Measurements from ENCODE around the gene CLIC5.

Gene CLIC5

DNA sequence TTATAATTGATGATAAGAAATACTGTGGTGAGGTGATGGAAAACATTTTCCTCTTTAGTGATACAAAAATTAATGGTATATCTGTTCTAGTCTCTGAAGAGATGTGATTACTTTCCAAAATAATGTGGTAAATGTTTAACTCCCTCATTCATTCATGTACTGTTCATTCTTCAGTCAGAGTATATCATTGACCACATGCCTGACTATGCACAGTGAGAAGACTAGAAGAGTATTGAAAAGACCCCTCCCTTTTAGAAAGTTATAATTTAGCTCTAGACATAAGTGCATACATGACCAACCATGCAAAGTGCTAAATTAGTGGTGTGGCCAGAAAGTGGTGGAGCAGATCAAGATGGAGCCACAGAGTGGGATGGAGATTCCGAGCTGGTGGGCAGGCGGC lies 133.0 kb downstream of the CLIC5 start:
- Histone ChIP-seq H3K27ac (ENCODE audit: low read length) (no peak overlapping the region), H3K9me3 (ENCODE audit: control insufficient read depth in 1 of 2, low read length in 2 of 2) (no peaks in the 10 kb centered on the region), H3K4me1 (ENCODE audit: control insufficient read depth in 1 of 2, insufficient read depth in 2 of 2, low read length in 2 of 2) (peaks cover 5 to 7% of the 10 kb centered on the region in 2 donors), H3K27me3 (ENCODE audit: low read depth, low read length) (no peaks in the 10 kb centered on the region), H3K4me3 (ENCODE audit: low read depth in 1 of 2, low read length in 2 of 2) (no peak overlapping the region), H3K36me3 (ENCODE audit: control insufficient read depth in 1 of 2, insufficient read depth in 2 of 2, low read length in 2 of 2) (no peaks in the 10 kb centered on the region)

DNA sequence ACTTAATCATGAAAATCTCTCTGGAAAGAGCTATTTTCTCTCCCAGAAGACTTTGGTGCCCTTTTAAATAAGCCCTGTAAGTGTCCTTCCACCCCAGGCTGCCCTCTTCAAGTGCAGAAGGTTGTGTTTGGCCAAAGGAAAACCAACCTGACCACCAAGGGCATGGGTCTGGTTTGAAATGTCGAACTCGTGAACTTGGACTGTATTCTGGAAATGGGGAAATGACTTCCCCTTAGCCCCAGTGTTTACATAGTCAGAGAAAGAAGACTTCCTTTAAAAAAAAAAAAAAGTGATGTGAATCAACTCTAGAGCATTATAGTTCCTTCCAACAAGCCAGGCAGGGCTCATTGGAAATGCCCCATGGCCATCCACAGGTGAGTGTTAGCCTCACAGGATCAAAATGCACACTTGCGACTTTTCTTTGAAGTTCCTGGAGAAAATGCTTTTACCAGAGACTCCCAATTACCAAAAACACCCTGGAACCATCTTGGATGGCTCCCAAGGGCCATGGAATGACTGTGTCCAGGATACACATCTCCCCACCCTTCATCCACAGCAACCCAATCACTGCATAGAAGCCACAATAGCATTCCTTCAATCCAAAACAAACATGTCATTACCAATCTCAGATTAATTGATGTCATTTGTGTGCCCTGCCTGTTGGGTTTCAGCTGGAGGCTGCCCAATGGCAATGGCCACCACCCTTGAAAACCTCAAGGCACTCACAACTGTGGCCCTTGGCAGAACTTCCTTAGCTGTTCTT lies 133.8 kb downstream of the CLIC5 start:
- H3K27ac ChIP-seq (ENCODE audit: low read length) = no peak overlapping the region
- H3K27me3 ChIP-seq (ENCODE audit: low read depth, low read length) = no peaks in the 10 kb centered on the region
- H3K9me3 ChIP-seq (ENCODE audit: control insufficient read depth in 1 of 2, low read length in 2 of 2) = no peaks in the 10 kb centered on the region
- H3K4me3 ChIP-seq (ENCODE audit: low read depth in 1 of 2, low read length in 2 of 2) = no peak overlapping the region
- no peaks in the 10 kb centered on the region for H3K36me3 ChIP-seq (ENCODE audit: control insufficient read depth in 1 of 2, insufficient read depth in 2 of 2, low read length in 2 of 2)
- H3K4me1 ChIP-seq (ENCODE audit: control insufficient read depth in 1 of 2, insufficient read depth in 2 of 2, low read length in 2 of 2) = peaks cover 5 to 7% of the 10 kb centered on the region in 2 donors

DNA sequence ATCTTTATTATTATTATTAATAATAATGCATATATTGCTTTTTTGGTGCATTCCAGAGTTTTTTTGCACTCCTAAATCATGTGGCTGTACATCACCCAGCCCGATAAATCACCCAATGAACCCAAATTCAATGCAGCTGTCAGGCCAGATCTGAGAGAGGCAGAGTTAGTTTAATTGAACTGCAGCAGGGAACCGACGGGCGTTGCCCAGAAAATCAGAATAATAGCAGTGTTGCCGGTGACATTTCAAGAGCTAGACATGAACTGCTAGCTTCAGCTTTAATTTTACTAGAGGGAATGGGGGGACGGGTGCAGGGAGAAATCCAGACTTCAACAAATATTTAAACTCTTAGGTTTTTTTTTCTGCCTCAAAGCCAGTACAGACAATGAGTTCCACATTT lies 135.0 kb downstream of the CLIC5 start:
- no peak overlapping the region for H3K27ac ChIP-seq (ENCODE audit: low read length)
- peaks cover 5 to 7% of the 10 kb centered on the region in 2 donors for H3K4me1 ChIP-seq (ENCODE audit: control insufficient read depth in 1 of 2, insufficient read depth in 2 of 2, low read length in 2 of 2)
- H3K36me3 ChIP-seq (ENCODE audit: control insufficient read depth in 1 of 2, insufficient read depth in 2 of 2, low read length in 2 of 2) = no peaks in the 10 kb centered on the region

DNA sequence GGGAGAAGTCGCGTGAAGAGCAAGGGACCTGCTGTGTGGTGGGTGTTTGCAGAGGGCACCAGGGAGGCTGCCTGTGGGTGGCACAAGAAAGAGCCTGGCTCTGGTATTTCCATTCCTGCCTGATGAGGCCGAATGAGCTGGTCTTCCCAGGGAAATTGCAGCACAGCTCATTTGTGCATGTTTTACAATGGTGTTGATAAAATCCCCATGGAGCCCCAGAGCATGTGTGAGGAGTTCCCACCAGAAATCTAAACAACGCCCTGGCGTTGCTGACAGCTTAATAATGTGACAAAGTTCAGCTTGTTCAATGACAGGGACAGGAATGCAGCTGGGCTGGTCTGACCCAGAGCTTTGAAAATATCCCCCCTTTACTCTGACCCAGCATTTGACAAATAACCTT lies 135.5 kb downstream of the CLIC5 start:
- Histone ChIP-seq H3K4me3 (ENCODE audit: low read depth in 1 of 2, low read length in 2 of 2) (no peak overlapping the region), H3K36me3 (ENCODE audit: control insufficient read depth in 1 of 2, insufficient read depth in 2 of 2, low read length in 2 of 2) (no peaks in the 10 kb centered on the region), H3K4me1 (ENCODE audit: control insufficient read depth in 1 of 2, insufficient read depth in 2 of 2, low read length in 2 of 2) (peaks cover 5 to 7% of the 10 kb centered on the region in 2 donors), H3K27ac (ENCODE audit: low read length) (no peak overlapping the region), H3K9me3 (ENCODE audit: control insufficient read depth in 1 of 2, low read length in 2 of 2) (no peaks in the 10 kb centered on the region), H3K27me3 (ENCODE audit: low read depth, low read length) (no peaks in the 10 kb centered on the region)

More for the DNA sequence above, 135.0 kb downstream of the CLIC5 start:
- Histone ChIP-seq H3K9me3 (ENCODE audit: control insufficient read depth in 1 of 2, low read length in 2 of 2) (no peaks in the 10 kb centered on the region), H3K27me3 (ENCODE audit: low read depth, low read length) (no peaks in the 10 kb centered on the region), H3K4me3 (ENCODE audit: low read depth in 1 of 2, low read length in 2 of 2) (no peak overlapping the region)

DNA sequence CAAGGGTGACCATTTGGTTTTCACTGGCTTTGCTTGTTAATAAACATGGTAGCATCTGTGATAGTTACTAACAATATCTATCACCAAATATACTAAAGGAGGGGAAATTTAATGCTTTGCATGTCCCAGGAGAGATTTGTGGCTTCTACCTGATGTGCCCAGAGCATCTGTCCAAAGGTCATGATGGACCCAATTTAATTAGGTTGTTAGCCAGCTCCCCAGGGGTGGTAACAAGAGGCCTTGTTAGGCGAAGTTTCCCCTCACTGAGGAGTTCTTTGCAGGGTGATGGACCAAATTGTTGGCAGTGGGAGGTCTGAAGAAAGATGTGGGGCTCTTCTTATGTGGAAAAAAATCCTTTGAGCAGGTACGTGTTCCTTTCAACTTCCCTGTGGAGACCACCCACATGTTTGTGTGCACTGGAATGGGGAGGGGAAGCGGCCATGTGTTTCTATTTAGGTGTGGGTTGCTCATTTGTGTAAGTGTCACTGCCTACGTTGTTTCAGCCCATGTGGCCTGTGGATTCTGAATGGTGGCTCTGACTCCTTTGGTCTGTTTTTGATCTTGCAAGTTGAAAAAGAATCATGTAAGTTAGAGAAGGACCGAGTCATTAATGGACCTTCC lies 137.6 kb downstream of the CLIC5 start:
- Histone ChIP-seq H3K36me3 (ENCODE audit: control insufficient read depth in 1 of 2, insufficient read depth in 2 of 2, low read length in 2 of 2) (no peaks in the 10 kb centered on the region), H3K9me3 (ENCODE audit: control insufficient read depth in 1 of 2, low read length in 2 of 2) (no peaks in the 10 kb centered on the region), H3K4me1 (ENCODE audit: control insufficient read depth in 1 of 2, insufficient read depth in 2 of 2, low read length in 2 of 2) (peaks cover 5 to 7% of the 10 kb centered on the region in 2 donors), H3K27me3 (ENCODE audit: low read depth, low read length) (no peaks in the 10 kb centered on the region), H3K4me3 (ENCODE audit: low read depth in 1 of 2, low read length in 2 of 2) (no peak overlapping the region), H3K27ac (ENCODE audit: low read length) (no peak overlapping the region)

DNA sequence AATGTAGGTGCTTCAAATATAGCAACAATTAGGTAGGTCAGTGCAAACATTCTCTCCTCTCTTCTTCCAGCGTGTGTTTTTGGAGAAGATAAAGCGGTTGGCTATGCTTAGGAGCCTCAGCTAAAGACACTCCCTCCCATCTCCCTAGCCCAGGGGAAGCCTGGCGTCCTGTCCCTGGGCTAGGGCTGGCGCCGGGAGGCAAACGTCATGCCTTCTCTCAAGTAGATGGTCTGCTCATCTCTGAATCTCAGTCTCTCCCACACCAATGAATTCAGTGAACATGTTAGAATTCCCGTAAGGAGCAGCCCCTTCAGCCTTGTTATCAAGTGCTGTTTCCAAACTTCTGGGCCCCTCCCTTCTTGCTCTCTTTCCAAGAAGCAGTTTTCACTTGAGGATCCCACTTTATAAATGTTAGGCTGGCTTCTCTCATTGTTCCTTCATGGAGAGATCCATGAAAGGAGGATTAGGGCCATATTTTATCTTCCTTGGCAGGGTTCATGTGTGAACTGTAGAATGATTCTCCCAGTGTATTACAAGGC lies 142.8 kb downstream of the CLIC5 start:
- Histone ChIP-seq H3K9me3 (ENCODE audit: control insufficient read depth in 1 of 2, low read length in 2 of 2) (no peaks in the 10 kb centered on the region), H3K36me3 (ENCODE audit: control insufficient read depth in 1 of 2, insufficient read depth in 2 of 2, low read length in 2 of 2) (no peaks in the 10 kb centered on the region), H3K27ac (ENCODE audit: low read length) (no peak overlapping the region), H3K27me3 (ENCODE audit: low read depth, low read length) (no peaks in the 10 kb centered on the region), H3K4me1 (ENCODE audit: control insufficient read depth in 1 of 2, insufficient read depth in 2 of 2, low read length in 2 of 2) (no peaks in the 10 kb centered on the region), H3K4me3 (ENCODE audit: low read depth in 1 of 2, low read length in 2 of 2) (no peak overlapping the region)

DNA sequence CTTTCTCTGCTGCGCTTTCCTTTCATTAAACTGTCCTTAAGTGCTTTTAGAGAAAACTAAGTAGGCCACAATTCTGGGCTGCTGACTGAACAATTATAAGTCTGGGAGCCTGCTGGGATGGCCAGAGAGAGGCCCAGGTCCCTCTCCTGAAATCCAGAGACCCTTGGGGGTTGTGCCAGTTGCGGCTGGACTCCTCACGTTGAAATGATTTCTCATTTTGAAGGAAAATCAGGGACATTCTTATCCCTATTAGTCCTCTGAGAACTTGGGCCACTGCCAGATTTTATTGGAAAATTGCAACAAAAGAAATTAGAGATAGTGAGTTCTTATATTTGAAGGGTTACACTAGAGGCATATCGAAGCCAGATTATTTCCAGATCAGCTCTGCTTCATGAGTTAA lies 145.1 kb downstream of the CLIC5 start:
- Histone ChIP-seq H3K4me1 (ENCODE audit: control insufficient read depth in 1 of 2, insufficient read depth in 2 of 2, low read length in 2 of 2) (no peaks in the 10 kb centered on the region), H3K27ac (ENCODE audit: low read length) (no peak overlapping the region), H3K36me3 (ENCODE audit: control insufficient read depth in 1 of 2, insufficient read depth in 2 of 2, low read length in 2 of 2) (no peaks in the 10 kb centered on the region), H3K27me3 (ENCODE audit: low read depth, low read length) (no peaks in the 10 kb centered on the region), H3K9me3 (ENCODE audit: control insufficient read depth in 1 of 2, low read length in 2 of 2) (no peaks in the 10 kb centered on the region), H3K4me3 (ENCODE audit: low read depth in 1 of 2, low read length in 2 of 2) (no peak overlapping the region)

DNA sequence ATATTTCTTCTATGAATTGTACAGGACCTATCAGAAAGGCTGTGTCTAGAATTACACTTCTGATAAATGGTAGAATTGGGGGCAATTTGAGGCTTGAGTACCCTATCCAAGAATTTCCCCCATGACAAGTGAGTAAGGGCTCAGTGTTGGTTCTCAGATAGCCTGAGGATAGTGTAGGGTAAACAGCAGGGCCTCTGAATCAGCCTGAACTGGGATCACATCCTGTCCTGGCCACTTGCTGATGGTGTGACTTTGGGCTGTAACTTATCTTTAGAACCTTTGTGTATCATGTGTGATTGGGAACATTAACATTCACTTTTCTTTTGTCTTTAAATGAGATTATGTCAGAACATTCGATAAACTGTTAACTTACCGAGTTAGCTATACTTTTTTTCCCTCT lies 151.0 kb downstream of the CLIC5 start:
- H3K9me3 ChIP-seq (ENCODE audit: control insufficient read depth in 1 of 2, low read length in 2 of 2) = no peaks in the 10 kb centered on the region
- H3K27me3 ChIP-seq (ENCODE audit: low read depth, low read length) = no peaks in the 10 kb centered on the region
- no peak overlapping the region for H3K27ac ChIP-seq (ENCODE audit: low read length)

DNA sequence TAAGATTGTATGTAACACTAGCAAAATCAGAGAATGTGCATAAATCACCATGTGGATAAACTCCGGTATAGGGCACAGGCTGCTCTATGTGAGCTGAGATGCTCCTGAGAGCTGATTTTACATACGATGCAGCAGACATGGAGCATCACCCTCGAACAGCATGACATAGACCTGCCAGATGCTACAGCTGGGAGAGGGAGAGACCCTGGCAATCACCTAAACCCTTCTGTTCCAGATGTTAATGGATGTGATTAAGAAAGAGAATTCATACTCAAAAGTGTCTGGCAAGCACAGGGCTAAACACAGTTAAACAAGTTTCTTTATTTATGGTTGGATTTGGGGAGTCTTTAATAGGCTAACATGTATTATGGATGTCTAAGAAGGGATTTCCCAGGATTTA lies 157.0 kb downstream of the CLIC5 start:
- no peaks in the 10 kb centered on the region for H3K4me1 ChIP-seq (ENCODE audit: control insufficient read depth in 1 of 2, insufficient read depth in 2 of 2, low read length in 2 of 2)
- no peak overlapping the region for H3K4me3 ChIP-seq (ENCODE audit: low read depth in 1 of 2, low read length in 2 of 2)
- H3K9me3 ChIP-seq (ENCODE audit: control insufficient read depth in 1 of 2, low read length in 2 of 2) = no peaks in the 10 kb centered on the region
- no peaks in the 10 kb centered on the region for H3K27me3 ChIP-seq (ENCODE audit: low read depth, low read length)
- no peak overlapping the region for H3K27ac ChIP-seq (ENCODE audit: low read length)
- no peaks in the 10 kb centered on the region for H3K36me3 ChIP-seq (ENCODE audit: control insufficient read depth in 1 of 2, insufficient read depth in 2 of 2, low read length in 2 of 2)

More for the DNA sequence above, 151.0 kb downstream of the CLIC5 start:
- Histone ChIP-seq H3K4me1 (ENCODE audit: control insufficient read depth in 1 of 2, insufficient read depth in 2 of 2, low read length in 2 of 2) (no peaks in the 10 kb centered on the region), H3K36me3 (ENCODE audit: control insufficient read depth in 1 of 2, insufficient read depth in 2 of 2, low read length in 2 of 2) (no peaks in the 10 kb centered on the region), H3K4me3 (ENCODE audit: low read depth in 1 of 2, low read length in 2 of 2) (no peak overlapping the region)

DNA sequence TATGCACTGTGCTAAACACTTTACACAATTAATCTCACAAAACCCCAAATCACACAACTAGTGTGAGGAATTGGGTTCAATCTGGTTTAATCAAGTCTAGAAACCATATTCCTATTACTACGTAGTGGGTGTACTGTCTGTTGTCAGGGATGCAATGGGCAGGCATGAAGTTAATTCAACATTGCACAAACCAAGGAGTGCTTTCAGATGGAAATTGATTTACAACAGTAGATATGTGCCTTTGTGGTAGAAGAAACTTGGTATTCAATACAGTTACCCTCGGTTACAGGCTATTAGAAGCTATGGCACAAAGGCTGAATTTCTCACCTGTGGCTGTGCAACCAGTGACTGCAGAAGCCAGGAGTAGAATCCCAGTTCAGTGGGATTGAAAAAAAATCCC lies 157.8 kb downstream of the CLIC5 start:
- Histone ChIP-seq H3K4me1 (ENCODE audit: control insufficient read depth in 1 of 2, insufficient read depth in 2 of 2, low read length in 2 of 2) (no peaks in the 10 kb centered on the region), H3K27ac (ENCODE audit: low read length) (no peak overlapping the region), H3K27me3 (ENCODE audit: low read depth, low read length) (no peaks in the 10 kb centered on the region), H3K9me3 (ENCODE audit: control insufficient read depth in 1 of 2, low read length in 2 of 2) (no peaks in the 10 kb centered on the region), H3K36me3 (ENCODE audit: control insufficient read depth in 1 of 2, insufficient read depth in 2 of 2, low read length in 2 of 2) (no peaks in the 10 kb centered on the region), H3K4me3 (ENCODE audit: low read depth in 1 of 2, low read length in 2 of 2) (no peak overlapping the region)

DNA sequence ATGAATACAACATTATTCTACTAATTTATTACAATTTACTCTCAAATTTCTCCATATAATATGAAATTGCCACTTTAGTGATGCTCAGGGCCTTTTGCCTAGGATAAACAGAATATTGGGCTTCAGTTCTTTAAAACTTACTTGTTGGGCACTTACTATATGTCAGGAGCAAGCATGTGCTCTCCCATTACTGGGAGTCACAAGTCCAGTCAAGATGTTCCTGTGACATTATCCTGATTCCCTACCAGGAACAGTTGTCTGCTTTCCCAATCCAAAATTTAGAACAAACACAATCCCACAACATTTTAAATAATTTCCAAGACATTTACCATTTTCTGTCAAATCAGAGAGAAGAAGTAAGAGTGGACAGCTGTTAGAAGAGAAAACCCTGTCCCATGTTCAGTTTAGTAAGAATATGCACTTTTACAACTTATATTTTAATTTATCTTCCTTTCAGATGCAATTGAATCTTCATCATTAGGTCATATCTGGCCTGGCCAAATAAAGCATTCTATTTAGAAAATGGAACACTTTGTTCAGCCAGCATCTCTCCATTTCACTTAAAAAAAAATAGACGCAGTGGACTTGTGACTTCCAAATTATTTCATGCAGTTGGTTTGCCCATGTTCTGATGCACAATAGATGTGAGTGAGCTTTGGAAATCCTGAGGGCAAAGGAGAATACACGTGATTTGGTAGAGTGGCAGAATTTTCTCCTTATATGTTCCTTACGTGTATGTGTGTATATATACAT lies 159.8 kb downstream of the CLIC5 start:
- H3K4me3 ChIP-seq (ENCODE audit: low read depth in 1 of 2, low read length in 2 of 2) = no peak overlapping the region
- H3K9me3 ChIP-seq (ENCODE audit: control insufficient read depth in 1 of 2, low read length in 2 of 2) = no peaks in the 10 kb centered on the region
- no peaks in the 10 kb centered on the region for H3K36me3 ChIP-seq (ENCODE audit: control insufficient read depth in 1 of 2, insufficient read depth in 2 of 2, low read length in 2 of 2)
- no peaks in the 10 kb centered on the region for H3K27me3 ChIP-seq (ENCODE audit: low read depth, low read length)
- no peaks in the 10 kb centered on the region for H3K4me1 ChIP-seq (ENCODE audit: control insufficient read depth in 1 of 2, insufficient read depth in 2 of 2, low read length in 2 of 2)
- H3K27ac ChIP-seq (ENCODE audit: low read length) = no peak overlapping the region

Measured in muscle layer of duodenum (tissue), 2 donors.